ENCODE measurements around the gene STK17A.

STK17A gene

DNA sequence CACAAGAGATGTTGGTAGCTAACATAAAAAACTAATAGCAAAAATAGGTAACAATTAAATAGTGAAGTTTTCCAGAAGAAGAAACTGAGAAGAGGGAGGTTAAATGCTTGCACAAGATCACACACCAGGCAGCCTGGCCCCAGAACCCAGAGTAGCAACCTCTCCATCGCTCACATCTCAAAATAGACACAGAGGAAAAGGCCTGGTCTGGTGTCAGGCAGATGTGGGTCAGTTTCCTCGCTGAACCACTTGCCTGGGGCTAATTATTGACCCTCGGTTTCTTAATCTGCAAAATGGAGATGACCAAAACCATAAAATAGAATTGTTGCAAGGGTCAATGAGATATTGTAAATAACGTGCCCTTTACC, 44.5 kb upstream of the STK17A start:
- no peak overlapping the region for H3K4me3 ChIP-seq (ENCODE audit: low read depth, low read length)
- TF ChIP-seq, protein P1, sequence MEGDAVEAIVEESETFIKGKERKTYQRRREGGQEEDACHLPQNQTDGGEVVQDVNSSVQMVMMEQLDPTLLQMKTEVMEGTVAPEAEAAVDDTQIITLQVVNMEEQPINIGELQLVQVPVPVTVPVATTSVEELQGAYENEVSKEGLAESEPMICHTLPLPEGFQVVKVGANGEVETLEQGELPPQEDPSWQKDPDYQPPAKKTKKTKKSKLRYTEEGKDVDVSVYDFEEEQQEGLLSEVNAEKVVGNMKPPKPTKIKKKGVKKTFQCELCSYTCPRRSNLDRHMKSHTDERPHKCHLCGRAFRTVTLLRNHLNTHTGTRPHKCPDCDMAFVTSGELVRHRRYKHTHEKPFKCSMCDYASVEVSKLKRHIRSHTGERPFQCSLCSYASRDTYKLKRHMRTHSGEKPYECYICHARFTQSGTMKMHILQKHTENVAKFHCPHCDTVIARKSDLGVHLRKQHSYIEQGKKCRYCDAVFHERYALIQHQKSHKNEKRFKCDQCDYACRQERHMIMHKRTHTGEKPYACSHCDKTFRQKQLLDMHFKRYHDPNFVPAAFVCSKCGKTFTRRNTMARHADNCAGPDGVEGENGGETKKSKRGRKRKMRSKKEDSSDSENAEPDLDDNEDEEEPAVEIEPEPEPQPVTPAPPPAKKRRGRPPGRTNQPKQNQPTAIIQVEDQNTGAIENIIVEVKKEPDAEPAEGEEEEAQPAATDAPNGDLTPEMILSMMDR (IDR thresholded peaks at IDR 0.05; ENCODE audit: borderline replicate concordance, insufficient read depth, low read depth, low read length) = no peak

DNA sequence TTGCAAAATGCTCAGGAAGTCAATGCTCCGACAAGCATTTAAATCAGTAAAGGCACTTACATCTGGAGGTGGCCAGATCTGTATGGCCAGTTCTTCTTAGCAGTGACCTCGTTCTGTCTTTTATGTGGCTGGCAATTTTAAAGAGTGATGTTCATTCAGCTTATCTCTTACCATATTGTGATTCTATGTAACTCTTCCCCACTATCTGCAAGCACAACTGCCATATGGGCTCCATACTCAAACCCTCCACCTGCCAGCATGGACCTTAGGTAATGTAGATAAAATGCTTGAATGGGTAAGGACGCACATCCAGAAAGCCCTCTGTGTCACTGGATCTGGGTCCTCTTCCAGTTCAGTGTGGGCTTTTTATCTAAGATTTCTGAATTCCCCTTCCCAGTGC, 42.4 kb upstream of the STK17A start:
- no peak overlapping the region for H3K4me3 ChIP-seq (ENCODE audit: low read depth, low read length)
- TF ChIP-seq, protein P1 (IDR thresholded peaks at IDR 0.05; ENCODE audit: borderline replicate concordance, insufficient read depth, low read depth, low read length) = no peak

DNA sequence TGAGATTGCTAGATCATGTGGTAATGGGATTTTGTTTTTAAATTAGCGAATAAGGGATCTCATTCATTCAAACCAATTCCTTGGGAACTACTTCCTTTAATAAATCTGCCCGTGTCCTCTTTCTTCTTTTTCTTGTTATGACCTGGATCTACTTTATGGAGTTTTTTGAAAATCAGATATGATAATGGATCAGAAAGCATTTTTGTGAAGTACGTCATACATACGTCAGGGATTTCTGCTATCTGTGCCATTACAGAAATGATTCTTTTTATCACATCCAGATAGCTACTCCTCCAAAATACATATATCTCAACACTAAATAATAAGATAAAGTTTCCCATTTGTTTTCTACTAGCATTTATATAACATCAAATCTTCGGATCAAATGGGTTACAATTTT, 40.2 kb upstream of the STK17A start:
- H3K4me3 ChIP-seq (ENCODE audit: low read depth, low read length) = no peak overlapping the region
- TF ChIP-seq, protein P1 (IDR thresholded peaks at IDR 0.05; ENCODE audit: borderline replicate concordance, insufficient read depth, low read depth, low read length) = no peak

DNA sequence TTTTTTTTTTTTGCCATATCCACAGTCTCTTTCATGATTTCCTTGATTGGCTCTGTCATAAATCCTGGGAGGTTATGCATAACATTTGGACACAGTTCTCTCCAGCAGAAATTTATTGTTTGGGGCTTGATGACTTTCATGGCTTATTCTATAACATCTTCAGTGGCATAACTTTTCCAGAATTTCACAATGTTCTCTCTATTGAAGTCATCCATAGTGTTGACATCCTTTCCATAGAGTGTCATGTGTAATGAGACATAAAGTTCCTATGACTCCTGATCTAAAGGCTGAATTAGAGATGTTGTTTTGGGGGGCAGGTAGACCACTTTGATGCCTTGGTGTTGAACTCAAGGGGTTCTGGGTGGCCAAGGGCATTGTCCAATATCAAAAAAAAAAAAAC, 36.7 kb upstream of the STK17A start:
- no peak overlapping the region for H3K4me3 ChIP-seq (ENCODE audit: low read depth, low read length)
- TF ChIP-seq, protein P1 (IDR thresholded peaks at IDR 0.05; ENCODE audit: borderline replicate concordance, insufficient read depth, low read depth, low read length) = no peak

DNA sequence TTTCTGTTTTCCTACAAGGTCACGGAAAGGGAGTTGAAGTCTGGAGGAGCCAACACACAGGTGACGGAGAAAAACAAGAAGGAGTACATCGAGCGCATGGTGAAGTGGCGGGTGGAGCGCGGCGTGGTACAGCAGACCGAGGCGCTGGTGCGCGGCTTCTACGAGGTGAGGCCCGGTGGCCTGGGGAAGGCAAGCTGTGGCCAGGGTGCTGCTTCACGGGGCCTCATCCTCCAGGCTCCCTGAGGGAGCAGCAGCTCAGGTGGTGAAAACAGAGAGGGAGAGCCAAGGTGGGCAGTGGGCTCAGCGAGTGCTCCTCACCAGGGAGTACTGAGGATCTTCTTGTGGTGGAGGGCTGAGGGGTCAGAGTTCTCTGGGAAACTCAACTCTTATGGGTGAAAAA, 32.5 kb upstream of the STK17A start:
- no peak overlapping the region for H3K4me3 ChIP-seq (ENCODE audit: low read depth, low read length)
- TF ChIP-seq, protein P1 (IDR thresholded peaks at IDR 0.05; ENCODE audit: borderline replicate concordance, insufficient read depth, low read depth, low read length) = no peak

DNA sequence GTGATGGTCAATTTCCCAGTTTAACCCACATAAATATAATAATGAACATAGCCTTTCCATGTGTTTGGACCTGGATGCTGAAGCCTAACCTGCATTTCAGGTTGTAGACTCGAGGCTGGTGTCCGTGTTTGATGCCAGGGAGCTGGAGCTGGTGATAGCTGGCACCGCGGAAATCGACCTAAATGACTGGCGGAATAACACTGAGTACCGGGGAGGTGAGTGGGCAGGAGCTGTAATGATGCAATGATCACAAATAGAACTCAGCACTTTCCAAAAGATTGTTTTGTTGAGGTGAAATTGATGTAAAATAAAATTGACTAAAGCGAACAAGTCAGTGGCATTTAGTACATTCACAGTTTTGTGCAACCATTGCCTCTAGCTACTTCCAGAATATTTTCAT, 30.8 kb upstream of the STK17A start:
- TF ChIP-seq, protein P1 (IDR thresholded peaks at IDR 0.05; ENCODE audit: borderline replicate concordance, insufficient read depth, low read depth, low read length) = no peak
- no peak overlapping the region for H3K4me3 ChIP-seq (ENCODE audit: low read depth, low read length)

DNA sequence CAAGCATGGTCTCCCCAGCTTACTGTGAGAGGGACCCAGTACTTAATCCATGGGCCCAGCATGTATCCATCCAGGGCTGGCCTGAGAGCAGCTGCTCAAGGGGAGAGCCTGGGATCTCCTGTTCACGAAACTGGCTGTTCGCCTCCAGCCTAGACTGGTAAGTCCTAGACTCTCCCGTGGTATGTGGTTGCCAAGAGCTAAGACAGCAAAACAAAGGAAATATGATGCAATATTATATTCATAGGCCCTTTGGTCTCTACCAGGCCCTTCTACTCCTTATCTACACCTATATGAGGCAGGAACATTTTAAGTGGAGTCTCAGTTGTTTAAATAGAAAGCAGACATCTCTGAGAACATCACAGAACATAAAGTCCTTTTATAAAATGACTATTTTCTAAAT, 28.9 kb upstream of the STK17A start:
- TF ChIP-seq, protein P1 (IDR thresholded peaks at IDR 0.05; ENCODE audit: borderline replicate concordance, insufficient read depth, low read depth, low read length) = no peak
- no peak overlapping the region for H3K4me3 ChIP-seq (ENCODE audit: low read depth, low read length)
